Right forelimb (tissue), 1 donor: ENCODE data around the gene TTLL11.
"Not testable (repeated sequence)": the region's sequence is repeated elsewhere in the genome, so short reads cannot be mapped to it uniquely, and the experiment has no call there.

Experiments used
- DNase-seq: peaks from one replicate; pipeline ENCODE4 v3.0.0-alpha.2; 2018

The TTLL11 gene

DNA sequence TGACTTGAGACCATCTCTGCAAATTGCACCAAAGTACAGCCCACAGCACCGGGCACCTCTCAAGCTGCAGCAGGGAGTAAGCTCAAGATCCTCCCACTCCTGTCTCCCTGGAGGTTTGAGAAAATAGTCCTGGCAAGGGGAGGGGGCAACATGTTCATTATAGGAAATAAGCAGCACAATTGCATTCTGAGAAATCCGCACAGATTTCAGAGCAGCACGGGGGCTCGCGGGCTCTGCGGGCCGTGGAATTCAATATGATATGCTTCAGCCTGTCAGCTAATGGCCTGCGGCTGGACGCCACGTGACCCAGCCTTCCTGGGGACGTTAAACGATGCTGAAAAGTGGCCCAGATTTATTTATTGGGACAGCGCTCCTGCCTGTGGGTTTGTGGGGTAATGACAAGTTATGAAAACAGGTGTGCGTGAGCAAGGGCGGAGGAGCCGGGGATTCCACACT lies 285.3 kb downstream of the TTLL11 start:
- DNase-seq, result no peak

DNA sequence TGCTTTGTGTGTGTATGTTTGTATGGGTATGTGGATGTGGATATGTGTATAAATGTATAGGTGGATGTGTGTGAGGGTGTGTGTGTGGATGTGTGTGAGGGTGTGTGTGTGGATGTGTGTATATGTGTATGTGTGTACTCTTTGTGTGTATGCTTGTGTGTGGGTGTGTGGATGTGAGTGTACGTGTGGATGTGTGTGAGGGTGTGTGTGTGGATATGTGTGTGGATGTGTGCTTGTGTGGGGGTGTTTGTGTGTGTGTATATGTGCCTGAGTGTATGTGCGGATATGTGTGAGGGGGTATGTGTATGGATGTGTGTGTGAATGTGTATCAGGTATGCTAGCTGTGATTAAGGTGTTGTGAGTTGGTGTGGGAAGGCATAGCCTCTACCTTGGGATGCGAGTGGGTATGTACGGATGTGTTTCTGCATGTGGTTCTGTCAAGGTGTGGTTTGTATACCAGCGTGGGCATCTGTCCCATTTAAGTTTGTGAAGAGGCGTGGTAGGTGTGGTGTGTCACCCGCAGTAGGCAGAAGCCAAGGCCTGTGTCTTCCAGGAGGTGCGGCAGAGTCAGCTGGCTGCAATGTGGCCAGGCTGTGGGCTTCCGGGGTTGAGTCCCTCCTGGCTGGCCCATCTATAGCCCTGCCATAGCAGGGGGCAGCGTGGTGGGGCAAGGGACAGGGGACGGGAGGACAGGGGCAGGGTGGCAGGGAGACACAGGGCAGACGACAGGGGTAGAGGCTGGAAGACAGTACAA lies 285.9 kb downstream of the TTLL11 start:
- no peak for DNase-seq

GRCh38 chr9:121802753-121803152 lies 290.4 kb downstream of the TTLL11 start:
- DNase-seq, result no peak

DNA sequence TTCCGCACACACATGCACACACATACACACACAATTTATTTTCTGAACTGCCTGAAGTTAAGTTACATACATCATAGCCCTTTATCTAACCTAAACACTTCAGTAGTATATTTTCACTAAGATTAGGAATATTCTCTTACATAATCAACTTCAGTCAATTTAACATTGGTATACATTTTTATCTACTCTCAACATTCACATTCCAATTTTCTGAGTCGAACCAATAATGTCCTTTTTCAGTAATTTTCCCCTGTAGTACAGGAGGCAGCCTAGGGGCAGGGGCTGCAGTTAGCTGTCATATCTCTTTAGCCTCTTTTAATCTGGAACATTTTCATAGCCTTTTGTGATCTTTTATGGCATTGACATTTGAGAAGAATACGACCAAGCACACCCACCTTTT lies 291.5 kb downstream of the TTLL11 start:
- no peak for DNase-seq

GRCh38 chr9:121800376-121800775 lies 292.7 kb downstream of the TTLL11 start:
- DNase-seq, result no peak

- no peak for DNase-seq
Measured at GRCh38 chr9:121798941-121799340, 294.2 kb downstream of the TTLL11 start.

- no peak for DNase-seq
Measured at GRCh38 chr9:121797081-121797480, 296.0 kb downstream of the TTLL11 start.

DNA sequence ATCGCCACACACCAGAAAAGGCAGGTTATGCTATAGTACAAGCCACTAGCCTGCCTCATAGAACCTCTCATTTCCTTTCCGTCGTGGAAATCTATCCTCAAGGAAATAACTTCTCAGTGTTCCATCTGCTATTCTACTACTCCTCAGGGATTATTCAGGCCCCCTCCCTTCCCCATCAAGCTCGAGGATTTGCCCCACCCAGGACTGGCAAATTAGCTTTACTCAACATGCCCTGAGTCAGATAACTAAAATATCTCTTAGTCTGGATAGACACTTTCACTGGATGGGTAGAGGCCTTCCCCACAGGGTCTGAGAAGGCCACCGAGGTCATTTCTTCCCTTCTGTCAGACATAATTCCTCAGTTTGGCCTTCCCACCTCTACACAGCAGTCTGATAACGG lies 298.8 kb downstream of the TTLL11 start:
- not testable (repeated sequence) for DNase-seq

GRCh38 chr9:121792476-121792875 lies 300.6 kb downstream of the TTLL11 start:
- not testable (repeated sequence) for DNase-seq

- no peak for DNase-seq
Measured at GRCh38 chr9:121790841-121791240, 302.3 kb downstream of the TTLL11 start.

DNA sequence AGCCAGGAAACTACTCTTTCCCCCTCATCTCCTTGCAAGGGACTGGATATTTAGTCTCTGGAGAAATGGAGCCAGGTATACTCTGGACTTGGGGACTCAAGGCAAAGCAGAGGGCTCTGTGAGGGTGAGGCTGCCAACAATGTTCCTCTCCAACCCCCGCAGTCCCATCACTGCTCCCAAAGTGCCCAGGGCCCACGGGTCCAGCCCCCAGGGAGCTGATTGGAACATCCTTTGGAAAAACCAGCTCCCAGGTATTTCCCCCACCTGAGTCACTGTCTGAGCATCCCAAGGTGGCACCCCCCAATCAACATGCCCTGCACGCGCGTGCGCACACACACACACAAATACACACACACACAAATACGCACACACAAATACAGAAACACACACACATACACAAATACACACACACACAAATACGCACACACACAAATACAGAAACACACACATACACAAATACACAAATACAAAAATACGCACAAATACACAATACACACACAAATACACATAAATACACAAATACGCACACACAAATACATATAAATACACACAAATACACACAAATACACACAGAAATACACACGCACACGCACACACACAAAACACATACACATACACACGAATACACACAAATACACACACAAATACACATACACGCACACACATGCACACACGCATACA lies 304.3 kb downstream of the TTLL11 start:
- DNase-seq, result peak; percentile 32

- peak; percentile 30 for DNase-seq
Measured at GRCh38 chr9:121786998-121787422, 306.1 kb downstream of the TTLL11 start.

DNA sequence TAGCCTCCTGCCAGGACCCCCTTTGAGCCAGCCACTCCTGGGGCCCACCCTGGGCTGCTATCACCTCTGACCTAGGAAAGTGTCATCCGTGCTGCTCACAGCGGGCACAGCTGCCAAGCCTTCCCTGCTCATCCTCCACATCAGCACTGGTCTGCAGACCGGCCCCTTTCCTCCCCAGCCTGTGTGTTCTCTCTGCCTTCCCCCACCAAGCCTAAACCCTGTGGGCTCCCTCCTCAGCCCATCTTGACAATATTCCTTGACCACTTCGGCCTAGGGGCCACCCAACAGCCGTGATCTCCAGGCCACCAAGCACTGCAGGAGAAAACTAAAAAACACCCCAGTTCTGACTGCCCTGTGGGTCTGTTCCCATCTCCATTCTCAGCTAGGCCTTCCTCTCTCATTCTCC lies 306.6 kb downstream of the TTLL11 start:
- DNase-seq, result no peak

- DNase-seq, result peak; percentile 36
Measured at GRCh38 chr9:121785673-121786542, 307.2 kb downstream of the TTLL11 start.

GRCh38 chr9:121784731-121785411 lies 308.2 kb downstream of the TTLL11 start:
- DNase-seq, result peak; percentile 53

GRCh38 chr9:121783521-121784507 lies 309.3 kb downstream of the TTLL11 start:
- peak; percentile 69 for DNase-seq

DNA sequence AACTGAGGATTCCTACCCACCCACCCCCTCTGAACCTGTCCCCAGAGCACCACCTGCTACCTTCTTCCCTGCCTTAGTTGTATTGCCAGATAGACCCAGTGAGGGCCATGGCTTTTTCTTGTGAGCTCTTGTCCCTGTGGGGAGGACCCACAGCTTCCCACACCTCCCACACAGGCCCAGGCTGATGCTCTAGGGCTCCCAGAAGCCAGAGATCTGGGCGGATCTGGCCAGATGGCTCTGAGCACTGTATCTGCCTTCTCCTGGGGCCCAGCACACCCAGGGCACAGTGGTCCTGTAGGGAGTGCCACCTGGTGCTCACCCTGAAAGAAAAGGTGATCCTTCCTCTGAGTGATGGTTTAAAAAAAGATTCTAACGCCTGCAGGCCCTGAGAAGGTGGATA lies 310.0 kb downstream of the TTLL11 start:
- DNase-seq, result no peak

DNA sequence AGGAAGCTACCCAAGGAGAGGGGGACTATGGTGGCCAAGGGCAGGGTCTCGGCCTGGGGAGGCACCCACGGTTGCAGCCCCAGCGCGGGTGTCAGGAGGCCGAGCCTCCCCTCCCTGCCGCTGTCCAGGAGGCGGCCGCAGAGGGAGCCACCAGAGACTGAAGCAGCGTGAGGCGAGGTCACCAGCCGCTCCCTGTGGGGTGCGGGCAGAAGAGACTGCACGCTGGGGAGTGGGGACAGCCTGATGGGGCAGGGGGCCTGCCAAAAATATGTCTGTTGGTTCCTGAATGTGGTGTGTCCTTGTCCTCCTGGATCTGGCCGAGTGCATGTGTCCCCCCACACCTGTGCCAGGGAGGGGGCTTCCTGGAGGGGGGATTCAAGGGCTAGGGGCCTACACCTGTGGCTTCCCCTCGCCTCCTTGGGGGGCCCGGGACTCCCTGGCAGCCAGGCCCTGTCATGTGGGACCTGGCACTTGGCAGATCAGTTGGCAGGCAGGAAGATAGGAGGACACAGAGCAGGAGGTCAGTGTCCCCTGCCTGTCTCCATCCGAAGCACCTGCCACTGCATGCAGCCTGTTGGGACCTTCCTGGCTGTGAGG lies 310.5 kb downstream of the TTLL11 start:
- peak; percentile 40 for DNase-seq

GRCh38 chr9:121781701-121782464 lies 311.2 kb downstream of the TTLL11 start:
- peak; percentile 35 for DNase-seq

DNA sequence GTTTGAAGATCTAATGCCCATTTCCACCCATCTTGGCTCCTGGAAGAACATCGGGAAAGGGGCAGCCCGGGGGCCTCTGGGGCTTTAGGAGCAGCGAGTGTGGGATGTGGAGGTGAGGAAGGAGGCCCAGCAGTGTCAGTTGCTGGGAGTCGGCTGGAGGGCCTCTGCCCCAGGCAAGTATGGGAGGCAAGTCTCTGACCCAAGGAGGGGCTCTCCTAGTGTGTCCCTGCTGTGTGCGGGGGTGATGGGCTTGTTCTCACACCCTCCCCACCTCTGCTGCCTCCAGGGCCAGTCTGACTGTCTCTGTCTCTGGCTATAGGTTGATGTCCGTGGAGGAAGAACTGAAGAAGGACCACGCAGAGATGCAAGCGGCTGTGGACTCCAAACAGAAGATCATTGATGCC lies 312.0 kb downstream of the TTLL11 start:
- DNase-seq, result no peak
